Stimulated activated CD8-positive, alpha-beta memory T cell treated with anti-CD3 and anti-CD28 coated beads, Interleukin-15, amount 100 ng/mL, for 4 hours (primary cell): Measurements from ENCODE around the gene DLG2.

ENCODE experiments used
- DNase-seq, 2 donors: peaks; one replicate each; pipeline ENCODE4 v3.0.0-alpha.2; 2020; ENCODE audit warnings: low read depth in 2 of 2

DLG2 gene

DNA sequence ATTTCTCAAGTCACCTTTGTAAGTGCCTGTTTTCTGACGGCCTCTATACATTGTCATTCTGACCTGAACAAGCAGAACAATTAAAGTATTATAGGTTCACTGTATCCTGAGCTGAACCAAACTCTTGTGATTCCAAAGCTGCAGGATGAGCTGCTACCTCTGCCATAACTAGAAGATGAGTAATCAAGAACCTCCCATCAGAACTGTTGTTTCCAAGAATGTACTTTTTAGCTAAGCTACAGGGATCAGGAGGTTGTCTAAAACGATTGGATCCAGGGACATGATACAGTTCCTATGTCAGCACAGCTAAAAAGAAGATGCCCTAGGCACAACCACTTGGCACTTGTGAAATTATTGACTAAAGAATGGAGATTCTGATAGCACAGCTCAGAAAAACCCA lies 2052.6 kb downstream of the DLG2 start:
- DNase-seq: no peak

DNA sequence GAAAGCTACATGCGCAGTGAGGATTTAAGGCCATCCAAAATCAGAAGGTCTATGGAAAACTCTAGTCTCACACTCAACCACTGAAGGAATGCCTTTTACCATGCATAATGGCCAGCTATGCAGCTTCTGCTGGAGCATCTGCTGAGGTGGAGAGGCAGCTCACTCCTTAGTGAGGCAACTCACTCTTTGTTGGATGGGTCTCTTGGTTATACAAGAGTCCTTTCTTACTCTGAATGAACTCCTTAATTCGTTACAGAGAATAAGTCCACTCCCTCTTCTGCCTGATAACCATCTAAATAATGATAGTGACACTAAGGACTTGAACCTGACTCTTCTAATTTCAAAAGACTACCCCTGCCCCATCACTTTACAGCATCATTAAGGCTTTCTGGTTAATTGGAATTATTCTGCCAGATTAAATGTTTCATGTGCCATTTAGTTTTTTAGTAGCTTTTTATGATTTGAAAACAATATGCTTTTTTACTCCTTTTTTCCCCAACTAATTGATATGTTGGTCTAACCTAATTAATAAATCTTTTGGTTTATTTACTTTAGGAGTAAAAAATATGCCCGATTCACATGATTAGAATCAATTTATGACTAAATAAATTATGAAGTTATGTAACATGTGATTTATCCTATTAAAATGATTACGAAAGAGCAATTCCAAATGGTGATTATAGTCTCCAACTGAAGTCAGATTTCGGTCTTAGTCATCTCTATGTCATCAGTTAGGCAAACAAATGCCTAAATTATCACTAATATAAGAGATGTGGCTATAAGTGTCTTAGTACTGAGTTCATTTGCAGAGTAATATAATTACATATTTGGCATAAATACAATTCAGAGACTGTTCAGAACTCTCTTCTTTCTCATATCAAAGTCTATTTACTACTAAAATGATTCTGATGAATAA lies 2054.3 kb downstream of the DLG2 start:
- DNase-seq: no peak

DNA sequence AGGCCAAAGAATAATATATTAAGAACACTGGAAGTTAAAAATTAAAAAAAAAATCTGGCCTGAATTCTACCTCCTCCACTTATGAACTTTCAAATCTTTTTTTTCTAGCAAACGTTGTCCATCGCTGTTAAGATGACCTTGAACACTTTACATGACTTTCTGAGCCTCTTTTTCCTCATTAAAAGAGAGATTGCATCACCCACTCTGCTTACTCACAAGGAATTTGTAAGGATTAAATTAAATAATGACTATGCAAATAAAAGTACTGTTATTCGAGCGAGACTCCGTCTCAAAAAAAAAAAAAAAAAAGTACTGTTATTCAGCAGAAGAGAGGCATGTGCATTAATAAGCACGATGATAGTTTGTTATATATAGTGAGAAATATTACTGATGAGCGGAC lies 2055.8 kb downstream of the DLG2 start:
- DNase-seq: no peak

- DNase-seq: no peak
These were observed 2057.9 kb downstream of the DLG2 start for GRCh38 chr11:83569134-83569805.

GRCh38 chr11:83568516-83568915 lies 2058.6 kb downstream of the DLG2 start:
- DNase-seq: no peak

- DNase-seq: no peak
These were observed 2060.2 kb downstream of the DLG2 start for GRCh38 chr11:83566950-83567349.

- no peak for DNase-seq
These were observed 2062.3 kb downstream of the DLG2 start for GRCh38 chr11:83564870-83565269.

- DNase-seq: no peak
These were observed 2068.9 kb downstream of the DLG2 start for GRCh38 chr11:83558281-83558680.

DNA sequence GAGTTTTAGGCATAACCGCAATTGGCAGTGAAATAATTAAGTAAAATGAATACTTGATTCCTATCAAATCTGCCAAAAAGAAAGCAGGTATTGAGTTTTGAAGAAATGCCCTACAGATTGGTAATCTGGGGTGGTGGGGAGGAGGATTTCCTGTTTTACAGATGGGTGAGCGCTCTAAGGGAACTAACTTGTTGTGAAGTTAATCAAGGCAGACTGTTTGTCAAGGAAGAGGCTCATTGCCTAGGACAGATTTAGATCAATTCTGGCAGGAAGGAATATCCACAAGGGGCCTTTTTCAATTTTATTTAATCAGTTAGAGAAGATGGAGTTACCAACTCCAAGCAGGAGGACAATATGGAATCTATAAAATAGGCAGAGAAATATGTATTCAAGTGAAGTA lies 2069.5 kb downstream of the DLG2 start:
- DNase-seq: no peak

- DNase-seq: no peak
These were observed 2072.3 kb downstream of the DLG2 start for GRCh38 chr11:83554876-83555275.

- no peak for DNase-seq
These were observed 2077.0 kb downstream of the DLG2 start for GRCh38 chr11:83549984-83550667.

- DNase-seq: no peak
These were observed 2080.8 kb downstream of the DLG2 start for GRCh38 chr11:83546368-83546767.

GRCh38 chr11:83545494-83546260 lies 2081.5 kb downstream of the DLG2 start:
- no peak for DNase-seq

GRCh38 chr11:83544846-83545245 lies 2082.3 kb downstream of the DLG2 start:
- DNase-seq: no peak

DNA sequence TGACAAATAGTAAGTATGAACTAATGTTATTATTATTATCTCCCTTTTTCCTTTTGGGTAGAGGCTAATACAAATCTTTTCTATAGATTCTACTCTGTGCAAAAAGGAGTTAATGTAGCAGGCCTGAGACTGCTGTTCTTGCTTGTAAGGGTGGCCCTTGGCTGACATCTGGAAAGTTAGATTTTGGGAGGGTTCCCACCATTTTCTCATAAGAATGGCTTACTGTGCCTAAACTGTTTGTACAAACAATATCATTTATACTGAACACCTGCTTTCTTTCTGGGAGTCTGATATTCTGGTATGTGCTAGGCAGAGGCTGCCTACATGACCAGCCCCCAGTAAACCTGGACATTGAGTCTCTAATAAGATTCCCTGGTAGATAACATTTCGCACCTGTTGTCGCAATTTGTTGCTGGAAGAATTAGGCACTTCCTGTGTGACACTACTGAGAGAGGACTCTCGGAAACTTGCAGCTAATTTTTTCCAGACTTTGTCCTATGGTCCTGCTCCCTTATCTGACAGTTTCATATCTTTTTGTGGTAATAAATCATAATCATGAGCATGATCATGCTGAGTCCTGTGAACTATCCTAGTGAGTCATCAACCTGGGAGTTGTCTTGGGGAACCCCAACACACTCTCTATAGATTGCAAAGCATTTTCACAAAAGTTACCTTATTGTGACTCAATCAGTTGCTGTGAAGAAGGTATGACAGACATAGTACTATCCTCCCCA lies 2083.3 kb downstream of the DLG2 start:
- no peak for DNase-seq

GRCh38 chr11:83542861-83543260 lies 2084.3 kb downstream of the DLG2 start:
- no peak for DNase-seq

GRCh38 chr11:83540728-83541127 lies 2086.4 kb downstream of the DLG2 start:
- no peak for DNase-seq

GRCh38 chr11:83540112-83540675 lies 2086.9 kb downstream of the DLG2 start:
- DNase-seq: no peak

DNA sequence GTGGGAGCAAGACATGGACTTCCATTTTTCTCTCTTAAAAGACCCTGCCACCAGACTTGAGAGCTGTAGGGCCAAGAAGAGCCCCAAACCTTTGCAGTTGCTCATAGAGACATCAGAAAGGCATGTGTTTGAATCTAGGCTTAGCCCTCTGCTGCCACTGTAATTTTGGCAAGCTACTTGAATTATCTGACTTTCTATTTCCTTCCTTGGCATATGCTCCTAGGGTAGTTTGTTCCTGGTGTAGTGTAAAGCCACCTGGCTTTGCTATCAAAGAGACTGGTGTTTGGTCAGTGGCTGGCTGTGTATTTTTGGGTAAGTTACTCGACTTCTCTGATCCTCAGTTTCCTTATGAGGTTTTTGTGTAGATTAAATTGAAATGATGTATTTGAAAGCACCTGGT lies 2088.9 kb downstream of the DLG2 start:
- DNase-seq: no peak

DNA sequence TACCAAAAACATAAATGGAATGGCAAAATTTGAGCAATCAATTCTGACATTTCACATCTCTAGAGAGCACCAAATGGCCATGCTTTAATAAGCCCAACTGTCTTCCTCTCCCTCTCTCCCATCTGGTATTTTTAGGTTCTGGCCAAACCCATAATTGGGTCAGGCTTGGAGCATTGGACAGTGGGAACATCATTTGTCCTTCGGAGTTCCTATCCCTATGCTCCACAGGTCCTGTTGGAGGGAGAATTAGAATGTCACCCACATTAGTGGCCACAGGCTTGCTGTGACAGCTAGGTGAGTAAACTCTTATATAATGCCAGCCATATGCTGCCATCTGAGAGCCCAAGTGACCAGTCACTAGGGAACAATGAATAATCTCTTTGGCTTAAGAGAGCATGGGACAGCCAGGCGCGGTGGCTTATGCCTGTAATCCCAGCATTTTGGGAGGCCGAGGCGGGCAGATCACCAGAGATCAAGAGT lies 2090.0 kb downstream of the DLG2 start:
- DNase-seq: no peak

DNA sequence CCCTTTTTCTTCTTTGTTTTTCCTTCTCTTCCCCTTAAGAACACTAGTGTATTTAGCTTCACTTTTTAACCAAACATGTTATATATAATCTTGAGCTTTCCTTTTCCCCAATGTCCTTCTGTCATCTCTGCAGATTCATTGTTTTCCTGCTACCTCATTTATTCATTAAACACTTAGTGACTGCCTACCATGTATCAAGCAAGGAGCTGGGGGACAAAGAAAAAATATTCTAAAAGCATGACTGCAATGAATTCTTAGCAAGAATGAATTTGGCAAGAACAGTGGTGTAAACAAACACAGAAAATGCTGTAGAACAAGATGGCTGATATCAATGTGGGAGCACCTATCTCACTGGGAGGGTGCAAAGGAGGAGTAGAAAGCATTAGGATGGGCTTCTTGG lies 2094.0 kb downstream of the DLG2 start:
- no peak for DNase-seq
